ENCODE data around the gene DENND6A. TPM values are rescaled to one million over a fixed set of nuclear protein-coding genes. Genes with fewer than 3 reads are reported as not detected.
A peak's percentile ranks its signal among the peaks of the same experiment; 100 is the strongest.
"Not testable (repeated sequence)": the region's sequence is repeated elsewhere in the genome, so short reads cannot be mapped to it uniquely, and the experiment has no call there.

DENND6A gene
- total RNA-seq, 4 donors from 2014 or later, result 9.4 to 29.7 (median 18.9) TPM

DNA sequence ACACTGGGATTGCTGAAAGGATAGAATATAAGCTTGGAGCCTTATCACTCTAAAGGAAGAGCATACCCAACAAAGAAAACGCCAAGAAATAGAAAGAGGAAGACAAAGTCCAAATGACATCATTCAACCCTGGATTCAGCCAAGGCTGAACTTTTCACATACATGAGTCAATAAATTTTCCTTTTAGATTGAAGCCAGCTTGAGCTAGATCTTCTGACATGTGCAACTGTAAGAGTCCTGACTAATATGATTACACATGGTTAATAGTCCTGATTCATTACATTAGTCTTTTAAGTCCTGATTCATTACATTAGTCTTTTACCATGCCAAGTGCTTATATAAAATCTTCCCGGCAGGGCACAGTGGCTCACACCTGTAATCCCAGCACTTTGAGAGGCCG lies 13.6 kb upstream of the DENND6A start:
- WGBS, 2 donors (ENCODE audit: low coverage in 1 of 2), result 56% methylated on average over 3 of the region's 3 CpGs; no CpG with 5 or more reads in 1 of the 2 donors

DNA sequence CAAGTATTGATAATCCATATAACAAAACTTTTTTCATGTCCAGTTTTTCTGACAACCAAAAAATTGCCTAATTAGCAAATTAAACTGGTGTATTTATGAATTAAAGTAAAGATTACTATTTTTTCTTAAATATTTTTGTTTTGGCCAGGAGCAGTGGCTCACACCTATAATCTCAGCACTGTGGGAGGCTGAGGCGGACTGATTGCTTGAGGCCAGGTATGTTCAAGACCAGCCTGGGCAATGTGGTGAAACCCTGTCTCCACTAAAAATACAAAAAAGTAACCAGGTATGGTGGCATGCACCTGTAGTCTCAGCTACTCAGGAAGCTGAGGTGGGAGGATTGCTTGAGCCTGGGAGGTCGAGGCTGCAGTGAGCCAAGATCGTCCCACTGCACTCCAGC lies 12.5 kb upstream of the DENND6A start:
- H3K27ac ChIP-seq; H3K4me3 ChIP-seq; H3K9me3 ChIP-seq; DNase-seq; intact Hi-C loops (cut with DNase I; ENCODE audit: low total_unique reads); H3K27me3 ChIP-seq; in situ Hi-C loops (cut with MboI; ENCODE audit: low pct_ligation_motif_present in 1 of 4, low pct_unique_long_range_greater_than_20kb in 1 of 4, low sequenced_read_pairs in 3 of 4); H3K36me3 ChIP-seq: not testable (repeated sequence)
- 97% methylated on average over 3 of the region's 3 CpGs; no CpG with 5 or more reads in 1 of the 2 donors for WGBS, 2 donors (ENCODE audit: low coverage in 1 of 2)
- peaks cover 0 to 10% (median 0%) of the 10 kb centered on the region in 4 donors for H3K4me1 ChIP-seq

More for the DNA sequence above, 13.6 kb upstream of the DENND6A start:
- no peak overlapping the region for H3K4me3 ChIP-seq
- in situ Hi-C loops (cut with MboI; ENCODE audit: low pct_ligation_motif_present in 1 of 4, low pct_unique_long_range_greater_than_20kb in 1 of 4, low sequenced_read_pairs in 3 of 4) (no loop called here), intact Hi-C loops (cut with DNase I; ENCODE audit: low total_unique reads) (no loop called here)
- no peaks in the 10 kb centered on the region for H3K27me3 ChIP-seq
- no peaks in the 10 kb centered on the region for H3K9me3 ChIP-seq
- peak overlapping the region in 2 of 4 donors; percentile 29 to 44 for H3K27ac ChIP-seq
- TF ChIP-seq, protein P1, sequence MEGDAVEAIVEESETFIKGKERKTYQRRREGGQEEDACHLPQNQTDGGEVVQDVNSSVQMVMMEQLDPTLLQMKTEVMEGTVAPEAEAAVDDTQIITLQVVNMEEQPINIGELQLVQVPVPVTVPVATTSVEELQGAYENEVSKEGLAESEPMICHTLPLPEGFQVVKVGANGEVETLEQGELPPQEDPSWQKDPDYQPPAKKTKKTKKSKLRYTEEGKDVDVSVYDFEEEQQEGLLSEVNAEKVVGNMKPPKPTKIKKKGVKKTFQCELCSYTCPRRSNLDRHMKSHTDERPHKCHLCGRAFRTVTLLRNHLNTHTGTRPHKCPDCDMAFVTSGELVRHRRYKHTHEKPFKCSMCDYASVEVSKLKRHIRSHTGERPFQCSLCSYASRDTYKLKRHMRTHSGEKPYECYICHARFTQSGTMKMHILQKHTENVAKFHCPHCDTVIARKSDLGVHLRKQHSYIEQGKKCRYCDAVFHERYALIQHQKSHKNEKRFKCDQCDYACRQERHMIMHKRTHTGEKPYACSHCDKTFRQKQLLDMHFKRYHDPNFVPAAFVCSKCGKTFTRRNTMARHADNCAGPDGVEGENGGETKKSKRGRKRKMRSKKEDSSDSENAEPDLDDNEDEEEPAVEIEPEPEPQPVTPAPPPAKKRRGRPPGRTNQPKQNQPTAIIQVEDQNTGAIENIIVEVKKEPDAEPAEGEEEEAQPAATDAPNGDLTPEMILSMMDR (IDR thresholded peaks at IDR 0.05), result no peak
- TF ChIP-seq POLR2A (IDR thresholded peaks at IDR 0.05) (no peak), EP300 (IDR thresholded peaks at IDR 0.05; ENCODE audit: low read depth) (no peak), POLR2AphosphoS5 (IDR thresholded peaks at IDR 0.05) (no peak)
- peaks cover 0 to 10% (median 0%) of the 10 kb centered on the region in 4 donors for H3K4me1 ChIP-seq
- DNase-seq, result no peak
- no peaks in the 10 kb centered on the region for H3K36me3 ChIP-seq

DNA sequence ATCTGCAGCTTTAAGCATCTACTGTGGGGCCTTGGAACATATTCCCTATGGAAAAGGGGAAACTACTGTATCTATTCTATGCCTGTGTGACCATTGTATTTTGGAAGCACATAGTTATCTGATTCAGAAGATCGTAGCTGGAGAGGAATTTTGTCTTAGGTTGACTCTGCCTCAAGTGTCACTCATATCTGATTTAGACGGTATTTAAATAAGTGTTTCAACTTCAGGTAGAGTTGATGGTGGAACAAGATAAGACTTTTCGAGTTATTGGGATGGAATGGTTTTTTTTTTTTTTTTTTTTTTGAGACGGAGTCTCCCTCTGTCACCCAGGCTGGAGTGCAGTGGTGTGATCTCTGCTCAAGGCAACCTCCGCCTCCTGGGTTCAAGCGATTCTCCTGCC lies 8.9 kb upstream of the DENND6A start:
- Histone ChIP-seq H3K4me3 (no peak overlapping the region), H3K4me1 (peaks cover 0 to 4% (median 0%) of the 10 kb centered on the region in 4 donors), H3K27me3 (no peaks in the 10 kb centered on the region), H3K36me3 (no peaks in the 10 kb centered on the region), H3K9me3 (no peaks in the 10 kb centered on the region), H3K27ac (no peak overlapping the region)
- TF ChIP-seq, protein P1 (IDR thresholded peaks at IDR 0.05), result no peak
- no peak for TF ChIP-seq EP300 (IDR thresholded peaks at IDR 0.05; ENCODE audit: low read depth)
- TF ChIP-seq POLR2AphosphoS5 (IDR thresholded peaks at IDR 0.05), result no peak
- TF ChIP-seq POLR2A (IDR thresholded peaks at IDR 0.05), result no peak
- in situ Hi-C loops (cut with MboI; ENCODE audit: low pct_ligation_motif_present in 1 of 4, low pct_unique_long_range_greater_than_20kb in 1 of 4, low sequenced_read_pairs in 3 of 4) (no loop called here), intact Hi-C loops (cut with DNase I; ENCODE audit: low total_unique reads) (no loop called here)
- no peak for DNase-seq
- WGBS, 2 donors (ENCODE audit: low coverage in 1 of 2), result 89 to 95% methylated on average over 6 of the region's 6 CpGs

DNA sequence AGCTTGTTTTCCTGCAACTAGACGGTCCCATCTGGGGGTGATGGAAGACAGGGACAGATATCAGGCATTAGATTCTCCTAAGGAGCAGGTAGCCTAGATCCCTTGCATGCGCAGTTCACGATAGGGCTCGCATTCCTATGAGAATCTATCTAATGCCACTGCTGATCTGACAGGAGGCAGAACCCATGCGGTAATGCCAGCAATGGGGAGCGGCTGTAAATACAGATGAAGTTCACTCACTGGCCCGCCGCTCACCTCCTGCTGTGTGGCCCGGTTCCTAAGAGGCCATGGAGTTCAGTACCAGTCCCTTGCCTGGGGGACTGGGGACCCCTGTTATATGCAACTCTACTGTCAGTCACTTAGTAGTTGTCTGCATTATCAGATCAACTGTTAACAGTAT lies 7.9 kb upstream of the DENND6A start:
- intact Hi-C loops (cut with DNase I; ENCODE audit: low total_unique reads), result no loop called here
- WGBS, 2 donors (ENCODE audit: low coverage in 1 of 2), result 94% methylated on average over 9 of the region's 9 CpGs; no CpG with 5 or more reads in 1 of the 2 donors

More for the DNA sequence above, 7.9 kb upstream of the DENND6A start:
- H3K4me3 ChIP-seq, result no peak overlapping the region
- in situ Hi-C loops (cut with MboI; ENCODE audit: low pct_ligation_motif_present in 1 of 4, low pct_unique_long_range_greater_than_20kb in 1 of 4, low sequenced_read_pairs in 3 of 4), result no loop called here
- no peaks in the 10 kb centered on the region for H3K9me3 ChIP-seq
- no peak overlapping the region for H3K27ac ChIP-seq
- DNase-seq, result no peak
- TF ChIP-seq EP300 (IDR thresholded peaks at IDR 0.05; ENCODE audit: low read depth), result no peak
- TF ChIP-seq, protein P1 (IDR thresholded peaks at IDR 0.05), result no peak
- TF ChIP-seq POLR2A (IDR thresholded peaks at IDR 0.05), result no peak
- no peak for TF ChIP-seq POLR2AphosphoS5 (IDR thresholded peaks at IDR 0.05)
- no peaks in the 10 kb centered on the region for H3K36me3 ChIP-seq
- no peaks in the 10 kb centered on the region for H3K4me1 ChIP-seq
- H3K27me3 ChIP-seq, result no peaks in the 10 kb centered on the region
